ENCODE measurements around the gene ROPN1.
"Not testable (repeated sequence)": the region's sequence is repeated elsewhere in the genome, so short reads cannot be mapped to it uniquely, and the experiment has no call there.

ROPN1 gene

GRCh38 chr3:124016483-124016882 lies 24.6 kb upstream of the ROPN1 start:
- H3K27me3 Mint-ChIP-seq, result peaks cover 68% of the 10 kb centered on the region
- H3K4me1 Mint-ChIP-seq (ENCODE audit: low read depth); H3K36me3 Mint-ChIP-seq (ENCODE audit: low read depth); DNase-seq; H3K27ac Mint-ChIP-seq; H3K9me3 Mint-ChIP-seq; H3K4me3 Mint-ChIP-seq: not testable (repeated sequence)

GRCh38 chr3:124014366-124014942 lies 22.5 kb upstream of the ROPN1 start:
- no peaks in the 10 kb centered on the region for H3K36me3 Mint-ChIP-seq (ENCODE audit: low read depth)
- DNase-seq, result no peak
- H3K27me3 Mint-ChIP-seq, result peaks cover 65% of the 10 kb centered on the region

GRCh38 chr3:124008321-124008720 lies 16.4 kb upstream of the ROPN1 start:
- H3K4me3 Mint-ChIP-seq; H3K9me3 Mint-ChIP-seq; H3K36me3 Mint-ChIP-seq (ENCODE audit: low read depth); DNase-seq; H3K4me1 Mint-ChIP-seq (ENCODE audit: low read depth); H3K27ac Mint-ChIP-seq: not testable (repeated sequence)
- peaks cover 69% of the 10 kb centered on the region for H3K27me3 Mint-ChIP-seq

More at GRCh38 chr3:124014366-124014942, 22.5 kb upstream of the ROPN1 start:
- no peaks in the 10 kb centered on the region for H3K9me3 Mint-ChIP-seq
- no peak overlapping the region for H3K4me3 Mint-ChIP-seq
- no peak overlapping the region for H3K27ac Mint-ChIP-seq
- no peaks in the 10 kb centered on the region for H3K4me1 Mint-ChIP-seq (ENCODE audit: low read depth)

- Mint-ChIP-seq H3K27me3 (peaks cover 74% of the 10 kb centered on the region), H3K4me1 (ENCODE audit: low read depth) (no peaks in the 10 kb centered on the region), H3K27ac (no peak overlapping the region), H3K9me3 (no peaks in the 10 kb centered on the region), H3K36me3 (ENCODE audit: low read depth) (no peaks in the 10 kb centered on the region), H3K4me3 (no peak overlapping the region)
- DNase-seq, result no peak
These were observed 15.3 kb upstream of the ROPN1 start for GRCh38 chr3:124007186-124007585.

GRCh38 chr3:124002405-124003079 lies 10.6 kb upstream of the ROPN1 start:
- H3K9me3 Mint-ChIP-seq; H3K36me3 Mint-ChIP-seq (ENCODE audit: low read depth); DNase-seq; H3K27ac Mint-ChIP-seq; H3K4me3 Mint-ChIP-seq; H3K4me1 Mint-ChIP-seq (ENCODE audit: low read depth): not testable (repeated sequence)
- peaks cover 80% of the 10 kb centered on the region for H3K27me3 Mint-ChIP-seq

- H3K27ac Mint-ChIP-seq; H3K4me1 Mint-ChIP-seq (ENCODE audit: low read depth); DNase-seq; H3K4me3 Mint-ChIP-seq; H3K9me3 Mint-ChIP-seq; H3K36me3 Mint-ChIP-seq (ENCODE audit: low read depth): not testable (repeated sequence)
- peaks cover 79% of the 10 kb centered on the region for H3K27me3 Mint-ChIP-seq
These were observed 9.4 kb upstream of the ROPN1 start for GRCh38 chr3:124001366-124001765.

- no peak overlapping the region for H3K4me3 Mint-ChIP-seq
- H3K27ac Mint-ChIP-seq, result no peak overlapping the region
- H3K36me3 Mint-ChIP-seq (ENCODE audit: low read depth), result no peaks in the 10 kb centered on the region
- no peaks in the 10 kb centered on the region for H3K4me1 Mint-ChIP-seq (ENCODE audit: low read depth)
- DNase-seq, result no peak
- H3K27me3 Mint-ChIP-seq, result peaks cover 50% of the 10 kb centered on the region
- no peaks in the 10 kb centered on the region for H3K9me3 Mint-ChIP-seq
These were observed 5.6 kb upstream of the ROPN1 start for GRCh38 chr3:123997543-123997942.

- H3K4me1 Mint-ChIP-seq (ENCODE audit: low read depth), result no peaks in the 10 kb centered on the region
- H3K4me3 Mint-ChIP-seq, result no peak overlapping the region
- DNase-seq, result no peak
- no peak overlapping the region for H3K27ac Mint-ChIP-seq
- no peaks in the 10 kb centered on the region for H3K9me3 Mint-ChIP-seq
- no peaks in the 10 kb centered on the region for H3K36me3 Mint-ChIP-seq (ENCODE audit: low read depth)
- peaks cover 44% of the 10 kb centered on the region for H3K27me3 Mint-ChIP-seq
These were observed 1.9 kb upstream of the ROPN1 start for GRCh38 chr3:123993818-123994217.

GRCh38 chr3:123986427-123986826 lies 5.5 kb downstream of the ROPN1 start:
- no peak overlapping the region for H3K4me3 Mint-ChIP-seq
- H3K27ac Mint-ChIP-seq, result no peak overlapping the region
- H3K9me3 Mint-ChIP-seq, result no peaks in the 10 kb centered on the region
- DNase-seq, result no peak
- no peaks in the 10 kb centered on the region for H3K4me1 Mint-ChIP-seq (ENCODE audit: low read depth)
- H3K36me3 Mint-ChIP-seq (ENCODE audit: low read depth), result no peaks in the 10 kb centered on the region
- H3K27me3 Mint-ChIP-seq, result peaks cover 65% of the 10 kb centered on the region

GRCh38 chr3:123984957-123985356 lies 7.0 kb downstream of the ROPN1 start:
- Mint-ChIP-seq H3K27me3 (peaks cover 67% of the 10 kb centered on the region), H3K4me1 (ENCODE audit: low read depth) (peaks cover 3% of the 10 kb centered on the region), H3K27ac (no peak overlapping the region), H3K9me3 (no peaks in the 10 kb centered on the region), H3K4me3 (no peak overlapping the region), H3K36me3 (ENCODE audit: low read depth) (no peaks in the 10 kb centered on the region)
- DNase-seq, result no peak

GRCh38 chr3:123984350-123984749 lies 7.6 kb downstream of the ROPN1 start:
- Mint-ChIP-seq H3K27me3 (peaks cover 67% of the 10 kb centered on the region), H3K4me1 (ENCODE audit: low read depth) (peaks cover 4% of the 10 kb centered on the region), H3K9me3 (no peaks in the 10 kb centered on the region), H3K27ac (no peak overlapping the region), H3K4me3 (no peak overlapping the region), H3K36me3 (ENCODE audit: low read depth) (no peaks in the 10 kb centered on the region)
- no peak for DNase-seq

- H3K36me3 Mint-ChIP-seq (ENCODE audit: low read depth); H3K4me3 Mint-ChIP-seq; H3K27ac Mint-ChIP-seq; DNase-seq; H3K4me1 Mint-ChIP-seq (ENCODE audit: low read depth); H3K9me3 Mint-ChIP-seq: not testable (repeated sequence)
- H3K27me3 Mint-ChIP-seq, result peaks cover 52% of the 10 kb centered on the region
These were observed 10.6 kb downstream of the ROPN1 start for GRCh38 chr3:123981317-123981716.

GRCh38 chr3:123980539-123980938 lies 11.4 kb downstream of the ROPN1 start:
- peaks cover 4% of the 10 kb centered on the region for H3K4me1 Mint-ChIP-seq (ENCODE audit: low read depth)
- H3K27me3 Mint-ChIP-seq, result peaks cover 53% of the 10 kb centered on the region
- H3K9me3 Mint-ChIP-seq, result no peaks in the 10 kb centered on the region
- H3K4me3 Mint-ChIP-seq, result no peak overlapping the region
- H3K27ac Mint-ChIP-seq, result no peak overlapping the region
- DNase-seq, result no peak
- H3K36me3 Mint-ChIP-seq (ENCODE audit: low read depth), result no peaks in the 10 kb centered on the region

GRCh38 chr3:123979525-123980501 lies 12.1 kb downstream of the ROPN1 start:
- not testable (repeated sequence) for H3K9me3 Mint-ChIP-seq; H3K4me1 Mint-ChIP-seq (ENCODE audit: low read depth); H3K4me3 Mint-ChIP-seq; H3K36me3 Mint-ChIP-seq (ENCODE audit: low read depth); H3K27ac Mint-ChIP-seq
- DNase-seq, result peak; percentile 42
- H3K27me3 Mint-ChIP-seq, result peaks cover 53% of the 10 kb centered on the region

GRCh38 chr3:123976904-123977303 lies 15.0 kb downstream of the ROPN1 start:
- not testable (repeated sequence) for H3K4me3 Mint-ChIP-seq; H3K36me3 Mint-ChIP-seq (ENCODE audit: low read depth); H3K9me3 Mint-ChIP-seq; DNase-seq; H3K27ac Mint-ChIP-seq; H3K4me1 Mint-ChIP-seq (ENCODE audit: low read depth)
- peaks cover 42% of the 10 kb centered on the region for H3K27me3 Mint-ChIP-seq
